ENCODE results near the gene CAMK1. TPM values are rescaled to one million over a fixed set of nuclear protein-coding genes. Genes with fewer than 3 reads are reported as not detected.

Gene CAMK1
- total RNA-seq, 1 donor from 2014 or later: 7.1 TPM

- FAIRE-seq: no peak
- H3K4me3 Mint-ChIP-seq (ENCODE audit: unreplicated experiment): no peak overlapping the region
- no peak overlapping the region for H3K27ac Mint-ChIP-seq (ENCODE audit: unreplicated experiment)
- Histone ChIP-seq H3K9ac (ENCODE audit: low read length) (no peak overlapping the region), H3K36me3 (ENCODE audit: insufficient read depth, low read length) (peaks cover 25% of the 10 kb centered on the region), H3K9me3 (ENCODE audit: insufficient read depth, low read depth, low read length) (no peaks in the 10 kb centered on the region), H3K27ac (ENCODE audit: low read depth, low read length) (no peak overlapping the region), H3K4me2 (ENCODE audit: low read length) (no peak overlapping the region), H3K27me3 (ENCODE audit: insufficient read depth, low read length) (no peaks in the 10 kb centered on the region), H3K79me2 (ENCODE audit: insufficient read depth, low read length) (peaks cover 9% of the 10 kb centered on the region), H3K4me3 (ENCODE audit: insufficient read depth, low read depth, low read length) (no peak overlapping the region), H2AFZ (ENCODE audit: low read depth, low read length) (no peak overlapping the region), H4K20me1 (ENCODE audit: insufficient read depth, low read length) (no peaks in the 10 kb centered on the region), H3K4me1 (ENCODE audit: insufficient read depth, low read length) (no peaks in the 10 kb centered on the region)
- H3K4me1 Mint-ChIP-seq (ENCODE audit: low read depth, unreplicated experiment): peaks cover 15% of the 10 kb centered on the region
- H3K27me3 Mint-ChIP-seq (ENCODE audit: low read depth, unreplicated experiment): no peaks in the 10 kb centered on the region
- no peak for DNase-seq (ENCODE audit: low read depth)
- H3K9me3 Mint-ChIP-seq (ENCODE audit: unreplicated experiment): no peaks in the 10 kb centered on the region
- TF ChIP-seq EZH2 (IDR thresholded peaks at IDR 0.05; ENCODE audit: insufficient read depth, low read length) (no peak), CTCF (IDR thresholded peaks at IDR 0.05; ENCODE audit: insufficient read depth, low read depth, low read length) (no peak)
- peaks cover 29% of the 10 kb centered on the region for H3K36me3 Mint-ChIP-seq (ENCODE audit: low read depth, unreplicated experiment)
These were observed 16.5 kb upstream of the CAMK1 start for GRCh38 chr3:9786209-9786739.

GRCh38 chr3:9785602-9786001 is 15.9 kb upstream of the CAMK1 start:
- no peak for TF ChIP-seq CTCF (IDR thresholded peaks at IDR 0.05; ENCODE audit: insufficient read depth, low read depth, low read length)
- TF ChIP-seq EZH2 (IDR thresholded peaks at IDR 0.05; ENCODE audit: insufficient read depth, low read length): no peak
- no peak overlapping the region for H3K27ac Mint-ChIP-seq (ENCODE audit: unreplicated experiment)
- Histone ChIP-seq H3K4me1 (ENCODE audit: insufficient read depth, low read length) (no peaks in the 10 kb centered on the region), H3K4me3 (ENCODE audit: insufficient read depth, low read depth, low read length) (no peak overlapping the region), H3K36me3 (ENCODE audit: insufficient read depth, low read length) (peaks cover 28% of the 10 kb centered on the region), H3K4me2 (ENCODE audit: low read length) (no peak overlapping the region), H3K27me3 (ENCODE audit: insufficient read depth, low read length) (no peaks in the 10 kb centered on the region), H3K79me2 (ENCODE audit: insufficient read depth, low read length) (peaks cover 2% of the 10 kb centered on the region), H2AFZ (ENCODE audit: low read depth, low read length) (no peak overlapping the region), H3K9me3 (ENCODE audit: insufficient read depth, low read depth, low read length) (no peaks in the 10 kb centered on the region), H3K9ac (ENCODE audit: low read length) (no peak overlapping the region), H4K20me1 (ENCODE audit: insufficient read depth, low read length) (no peaks in the 10 kb centered on the region), H3K27ac (ENCODE audit: low read depth, low read length) (no peak overlapping the region)
- peaks cover 32% of the 10 kb centered on the region for H3K36me3 Mint-ChIP-seq (ENCODE audit: low read depth, unreplicated experiment)
- H3K4me1 Mint-ChIP-seq (ENCODE audit: low read depth, unreplicated experiment): peaks cover 13% of the 10 kb centered on the region
- no peaks in the 10 kb centered on the region for H3K27me3 Mint-ChIP-seq (ENCODE audit: low read depth, unreplicated experiment)
- FAIRE-seq (no peak), DNase-seq (ENCODE audit: low read depth) (no peak)
- no peaks in the 10 kb centered on the region for H3K9me3 Mint-ChIP-seq (ENCODE audit: unreplicated experiment)
- H3K4me3 Mint-ChIP-seq (ENCODE audit: unreplicated experiment): no peak overlapping the region

GRCh38 chr3:9784965-9785364 is 15.2 kb upstream of the CAMK1 start:
- no peak overlapping the region for H2AFZ ChIP-seq (ENCODE audit: low read depth, low read length)
- TF ChIP-seq EZH2 (IDR thresholded peaks at IDR 0.05; ENCODE audit: insufficient read depth, low read length) (no peak), CTCF (IDR thresholded peaks at IDR 0.05; ENCODE audit: insufficient read depth, low read depth, low read length) (no peak)
- no peak overlapping the region for H3K4me2 ChIP-seq (ENCODE audit: low read length)
- H3K4me3 ChIP-seq (ENCODE audit: insufficient read depth, low read depth, low read length): no peak overlapping the region
- Mint-ChIP-seq H3K4me3 (ENCODE audit: unreplicated experiment) (no peak overlapping the region), H3K27ac (ENCODE audit: unreplicated experiment) (no peak overlapping the region), H3K4me1 (ENCODE audit: low read depth, unreplicated experiment) (peaks cover 19% of the 10 kb centered on the region), H3K27me3 (ENCODE audit: low read depth, unreplicated experiment) (no peaks in the 10 kb centered on the region), H3K9me3 (ENCODE audit: unreplicated experiment) (no peaks in the 10 kb centered on the region), H3K36me3 (ENCODE audit: low read depth, unreplicated experiment) (peaks cover 31% of the 10 kb centered on the region)
- H3K36me3 ChIP-seq (ENCODE audit: insufficient read depth, low read length): peaks cover 31% of the 10 kb centered on the region
- H3K27me3 ChIP-seq (ENCODE audit: insufficient read depth, low read length): no peaks in the 10 kb centered on the region
- H3K27ac ChIP-seq (ENCODE audit: low read depth, low read length): no peak overlapping the region
- no peak for FAIRE-seq
- no peak overlapping the region for H3K9ac ChIP-seq (ENCODE audit: low read length)
- H3K9me3 ChIP-seq (ENCODE audit: insufficient read depth, low read depth, low read length): no peaks in the 10 kb centered on the region
- no peak for DNase-seq (ENCODE audit: low read depth)
- no peaks in the 10 kb centered on the region for H4K20me1 ChIP-seq (ENCODE audit: insufficient read depth, low read length)
- no peaks in the 10 kb centered on the region for H3K4me1 ChIP-seq (ENCODE audit: insufficient read depth, low read length)
- no peaks in the 10 kb centered on the region for H3K79me2 ChIP-seq (ENCODE audit: insufficient read depth, low read length)

All from astrocyte (in vitro differentiated cells and primary cell).